ENCODE data around the gene OR6C76. TPM values are rescaled to one million over a fixed set of nuclear protein-coding genes. Genes with fewer than 3 reads are reported as not detected.
"Not testable (repeated sequence)": the region's sequence is repeated elsewhere in the genome, so short reads cannot be mapped to it uniquely, and the experiment has no call there.

The OR6C76 gene
- total RNA-seq (2012; rRNA removed), result not detected in 2 replicates

DNA sequence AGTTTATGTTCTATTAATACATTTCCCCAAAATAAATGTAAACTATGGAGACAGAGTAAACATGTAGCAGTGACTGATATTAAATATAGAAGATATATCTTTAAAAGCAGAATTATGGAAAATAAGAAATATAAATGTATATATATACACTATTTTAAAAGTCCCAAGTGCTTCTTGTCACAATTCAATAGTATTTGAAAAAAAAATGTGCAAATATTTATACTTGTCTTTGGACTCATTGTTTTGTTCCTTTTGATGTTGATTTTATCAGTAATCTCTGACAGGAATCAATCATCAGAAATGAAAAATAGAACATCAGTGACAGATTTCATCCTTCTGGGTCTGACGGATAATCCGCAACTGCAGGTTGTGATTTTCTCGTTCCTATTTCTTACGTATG lies at the start of gene OR6C76:
Gene OR6C76 (plus strand): TSS at position 301 of the 400 bp plus-strand sequence. CDS start 0 bp downstream, at position 301.
- H3K4me3 ChIP-seq (ENCODE audit: low read length), result no peak within 1 kb of the TSS
- H3K4me1 ChIP-seq (ENCODE audit: control insufficient read depth, insufficient read depth, low read length), result no peaks in the 10 kb centered on the region
- no peak within 1 kb of the TSS for H3K9ac ChIP-seq (ENCODE audit: low read depth, low read length)
- no peaks in the 10 kb centered on the region for H3K27me3 ChIP-seq (ENCODE audit: control insufficient read depth, insufficient read depth, low read length)
- no peaks in the 10 kb centered on the region for H3K36me3 ChIP-seq (ENCODE audit: insufficient read depth, low read length)
- no peaks in the 10 kb centered on the region for H3K9me3 ChIP-seq (replicated peaks; ENCODE audit: low read length)
- no peak within 1 kb of the TSS for H3K4me2 ChIP-seq (ENCODE audit: low read length)

DNA sequence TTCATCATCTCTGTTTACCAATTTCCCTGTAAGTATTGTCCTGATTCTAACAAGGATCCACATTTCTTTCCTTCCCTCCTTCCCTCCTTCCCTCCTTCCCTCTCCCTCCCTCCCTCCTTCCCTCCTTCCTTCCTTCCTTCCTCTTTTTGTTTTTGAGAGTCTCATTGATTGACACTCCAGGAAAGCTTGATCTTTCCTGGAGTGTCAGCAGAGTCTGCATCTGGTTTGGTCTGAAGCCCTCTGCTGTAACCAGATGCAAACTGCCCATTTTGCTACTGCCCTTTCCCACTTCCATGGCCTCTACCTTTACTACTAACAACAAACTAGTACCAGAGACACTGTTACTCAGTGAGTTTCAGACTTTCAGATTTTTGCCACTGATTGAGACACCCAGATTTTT lies 40.2 kb upstream of the OR6C76 start:
- no peak overlapping the region for H3K4me3 ChIP-seq (ENCODE audit: low read length)
- H3K4me2 ChIP-seq (ENCODE audit: low read length), result no peak overlapping the region
- H3K9me3 ChIP-seq (replicated peaks; ENCODE audit: low read length), result no peaks in the 10 kb centered on the region
- no peaks in the 10 kb centered on the region for H3K4me1 ChIP-seq (ENCODE audit: control insufficient read depth, insufficient read depth, low read length)
- no peak overlapping the region for H3K9ac ChIP-seq (ENCODE audit: low read depth, low read length)
- no peaks in the 10 kb centered on the region for H3K27me3 ChIP-seq (ENCODE audit: control insufficient read depth, insufficient read depth, low read length)
- no peaks in the 10 kb centered on the region for H3K36me3 ChIP-seq (ENCODE audit: insufficient read depth, low read length)

DNA sequence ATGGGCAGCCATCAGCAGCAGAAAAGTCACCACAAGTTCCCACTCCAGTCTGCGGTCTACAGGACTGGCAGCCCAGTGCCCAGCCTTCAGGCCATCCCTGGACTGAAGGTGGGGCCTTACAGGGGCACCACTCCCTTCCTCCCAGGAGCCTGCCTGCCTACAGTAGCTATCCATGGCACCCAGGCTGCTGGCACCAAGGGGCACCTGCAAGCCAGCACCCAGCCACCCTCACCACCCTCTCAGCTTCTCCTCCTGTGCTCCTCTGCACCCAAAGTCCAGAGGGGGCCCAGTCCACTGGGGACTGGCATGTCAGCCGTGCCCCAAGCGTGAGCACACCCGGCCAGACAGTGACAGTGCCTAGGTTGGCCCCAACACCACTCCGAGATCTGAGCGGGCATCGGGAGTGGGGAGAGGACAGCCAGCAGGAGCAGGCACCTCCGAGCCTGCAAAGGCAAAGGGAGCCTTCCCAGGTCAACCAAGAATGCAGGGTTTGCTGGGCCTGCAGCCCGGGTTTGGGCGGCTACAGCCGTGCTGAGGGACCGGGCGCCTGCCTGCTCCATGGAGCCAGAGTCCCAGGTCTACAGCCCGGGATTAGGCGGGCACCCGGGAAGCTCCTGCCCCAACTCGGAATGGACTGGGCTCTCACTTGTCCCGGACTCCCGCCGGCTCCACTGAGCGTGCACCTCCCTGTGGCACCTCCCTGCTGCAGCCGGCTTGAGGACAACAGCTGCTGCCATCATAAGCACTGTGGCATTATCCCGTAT lies 33.8 kb upstream of the OR6C76 start:
- Histone ChIP-seq H3K9me3 (replicated peaks; ENCODE audit: low read length) (no peaks in the 10 kb centered on the region), H3K4me3 (ENCODE audit: low read length) (no peak overlapping the region), H3K4me1 (ENCODE audit: control insufficient read depth, insufficient read depth, low read length) (no peaks in the 10 kb centered on the region), H3K36me3 (ENCODE audit: insufficient read depth, low read length) (no peaks in the 10 kb centered on the region), H3K9ac (ENCODE audit: low read depth, low read length) (no peak overlapping the region), H3K4me2 (ENCODE audit: low read length) (no peak overlapping the region), H3K27me3 (ENCODE audit: control insufficient read depth, insufficient read depth, low read length) (peaks cover 8% of the 10 kb centered on the region)

GRCh38 chr12:55396326-55396725 lies 29.7 kb upstream of the OR6C76 start:
- no peak overlapping the region for H3K4me2 ChIP-seq (ENCODE audit: low read length)
- H3K4me1 ChIP-seq (ENCODE audit: control insufficient read depth, insufficient read depth, low read length), result no peaks in the 10 kb centered on the region
- no peaks in the 10 kb centered on the region for H3K9me3 ChIP-seq (replicated peaks; ENCODE audit: low read length)
- H3K27me3 ChIP-seq (ENCODE audit: control insufficient read depth, insufficient read depth, low read length), result peaks cover 8% of the 10 kb centered on the region
- H3K9ac ChIP-seq (ENCODE audit: low read depth, low read length), result no peak overlapping the region
- no peak overlapping the region for H3K4me3 ChIP-seq (ENCODE audit: low read length)
- no peaks in the 10 kb centered on the region for H3K36me3 ChIP-seq (ENCODE audit: insufficient read depth, low read length)

- Histone ChIP-seq H3K4me2 (ENCODE audit: low read length) (no peak within 1 kb of the TSS), H3K27me3 (ENCODE audit: control insufficient read depth, insufficient read depth, low read length) (peaks cover 10% of the 10 kb centered on the region), H3K4me3 (ENCODE audit: low read length) (no peak within 1 kb of the TSS), H3K4me1 (ENCODE audit: control insufficient read depth, insufficient read depth, low read length) (no peaks in the 10 kb centered on the region), H3K9ac (ENCODE audit: low read depth, low read length) (no peak within 1 kb of the TSS), H3K36me3 (ENCODE audit: insufficient read depth, low read length) (no peaks in the 10 kb centered on the region), H3K9me3 (replicated peaks; ENCODE audit: low read length) (no peaks in the 10 kb centered on the region)
Measured at GRCh38 chr12:55400229-55400628, 25.8 kb upstream of the OR6C76 start, which contains the start of gene OR6C65. Gene OR6C65, plus strand, starts transcription at chr12:55400529. Its CDS starts 0 bp downstream, at chr12:55400529.

DNA sequence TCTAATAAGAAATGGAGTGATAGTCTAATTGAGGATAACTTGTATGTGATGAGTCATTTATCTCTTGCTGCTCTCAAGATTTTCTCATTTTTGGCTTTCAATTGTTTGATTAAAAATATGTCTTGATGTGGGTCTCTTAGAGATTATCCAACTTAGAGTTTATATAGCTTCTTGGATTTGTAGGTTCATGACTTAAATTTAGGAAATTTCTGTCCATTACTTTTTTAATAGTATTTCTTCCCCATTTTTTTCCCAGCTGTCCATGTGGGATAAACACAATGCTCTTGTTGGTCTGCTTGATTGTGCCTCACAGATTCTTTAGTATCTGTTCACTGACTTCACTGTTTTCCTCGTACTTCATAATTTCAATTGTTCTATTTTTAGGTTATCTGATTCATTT lies 18.2 kb upstream of the OR6C76 start:
- H3K4me2 ChIP-seq (ENCODE audit: low read length), result no peak overlapping the region
- H3K4me3 ChIP-seq (ENCODE audit: low read length), result no peak overlapping the region
- H3K9me3 ChIP-seq (replicated peaks; ENCODE audit: low read length), result no peaks in the 10 kb centered on the region
- no peaks in the 10 kb centered on the region for H3K36me3 ChIP-seq (ENCODE audit: insufficient read depth, low read length)
- peaks cover 3% of the 10 kb centered on the region for H3K27me3 ChIP-seq (ENCODE audit: control insufficient read depth, insufficient read depth, low read length)
- H3K9ac ChIP-seq (ENCODE audit: low read depth, low read length), result no peak overlapping the region
- H3K4me1 ChIP-seq (ENCODE audit: control insufficient read depth, insufficient read depth, low read length), result no peaks in the 10 kb centered on the region

DNA sequence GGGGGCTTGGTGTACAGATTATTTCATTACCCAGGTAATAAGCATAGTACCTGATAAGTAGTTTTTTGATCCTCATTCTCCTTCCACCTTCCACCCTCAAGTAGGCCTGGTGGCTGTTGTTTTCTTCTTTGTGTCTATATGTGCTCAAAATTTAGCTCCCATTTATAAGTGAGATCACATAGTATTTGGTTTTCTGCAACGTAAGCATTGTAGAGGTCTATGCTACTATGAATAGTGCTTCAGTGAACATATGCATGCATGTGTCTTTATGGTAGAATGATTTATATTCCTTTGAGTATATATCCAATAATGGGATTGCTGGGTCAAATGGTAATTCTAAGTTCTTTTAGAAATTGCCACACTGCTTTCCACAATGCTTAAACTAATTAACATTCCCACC lies 16.9 kb upstream of the OR6C76 start:
- not testable (repeated sequence) for H3K4me3 ChIP-seq (ENCODE audit: low read length); H3K4me2 ChIP-seq (ENCODE audit: low read length); H3K36me3 ChIP-seq (ENCODE audit: insufficient read depth, low read length); H3K9ac ChIP-seq (ENCODE audit: low read depth, low read length); H3K9me3 ChIP-seq (replicated peaks; ENCODE audit: low read length); H3K27me3 ChIP-seq (ENCODE audit: control insufficient read depth, insufficient read depth, low read length); H3K4me1 ChIP-seq (ENCODE audit: control insufficient read depth, insufficient read depth, low read length)

- not testable (repeated sequence) for H3K4me1 ChIP-seq (ENCODE audit: control insufficient read depth, insufficient read depth, low read length); H3K36me3 ChIP-seq (ENCODE audit: insufficient read depth, low read length); H3K9ac ChIP-seq (ENCODE audit: low read depth, low read length); H3K9me3 ChIP-seq (replicated peaks; ENCODE audit: low read length); H3K4me2 ChIP-seq (ENCODE audit: low read length); H3K4me3 ChIP-seq (ENCODE audit: low read length)
- H3K27me3 ChIP-seq (ENCODE audit: control insufficient read depth, insufficient read depth, low read length), result peaks cover 11% of the 10 kb centered on the region
Measured at GRCh38 chr12:55412138-55412537, 13.9 kb upstream of the OR6C76 start.

DNA sequence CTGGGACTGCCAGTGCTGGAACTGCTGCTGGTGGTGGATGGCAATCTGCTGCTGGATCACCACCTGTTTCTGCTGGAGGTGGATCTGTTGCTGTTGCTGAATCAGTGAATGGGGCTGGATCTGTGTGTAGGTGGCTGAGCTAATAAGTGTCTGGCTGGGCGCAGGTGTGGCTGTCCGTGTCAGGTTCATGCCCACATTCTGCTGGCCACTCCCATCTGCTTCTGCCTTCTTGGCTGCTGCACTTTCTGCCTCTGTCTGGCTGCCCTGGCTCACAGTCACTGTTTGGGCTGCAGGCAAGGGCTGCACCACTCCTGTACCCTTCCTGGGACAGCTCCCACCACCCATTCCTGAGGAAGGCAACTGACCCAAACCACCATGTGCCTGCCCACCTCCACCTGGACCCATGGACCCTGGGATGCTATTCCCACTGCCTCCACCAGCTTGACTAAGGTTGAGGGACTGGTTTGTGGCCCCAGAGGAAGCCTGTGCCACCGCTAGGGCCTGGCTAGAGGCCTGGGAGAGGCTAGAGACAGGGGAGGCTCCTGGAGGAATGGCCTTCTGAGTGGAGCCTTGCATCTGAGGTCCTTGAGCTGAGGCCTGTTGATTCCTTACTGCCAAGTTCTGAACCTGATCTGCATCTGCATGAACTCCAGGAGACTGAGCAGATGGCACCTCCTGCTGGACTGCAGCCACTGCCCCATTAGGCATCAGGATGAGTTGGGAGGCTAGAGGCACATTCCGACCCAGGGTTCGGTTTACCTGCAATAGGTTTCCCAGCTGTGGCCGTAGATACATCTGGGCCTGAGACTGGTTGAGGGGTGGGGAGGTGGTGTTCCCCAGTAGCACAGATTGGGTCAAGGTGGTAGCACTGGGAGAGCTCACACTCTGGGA lies 12.3 kb upstream of the OR6C76 start:
- not testable (repeated sequence) for H3K9me3 ChIP-seq (replicated peaks; ENCODE audit: low read length); H3K4me1 ChIP-seq (ENCODE audit: control insufficient read depth, insufficient read depth, low read length); H3K36me3 ChIP-seq (ENCODE audit: insufficient read depth, low read length); H3K4me3 ChIP-seq (ENCODE audit: low read length); H3K9ac ChIP-seq (ENCODE audit: low read depth, low read length); H3K4me2 ChIP-seq (ENCODE audit: low read length); H3K27me3 ChIP-seq (ENCODE audit: control insufficient read depth, insufficient read depth, low read length)

DNA sequence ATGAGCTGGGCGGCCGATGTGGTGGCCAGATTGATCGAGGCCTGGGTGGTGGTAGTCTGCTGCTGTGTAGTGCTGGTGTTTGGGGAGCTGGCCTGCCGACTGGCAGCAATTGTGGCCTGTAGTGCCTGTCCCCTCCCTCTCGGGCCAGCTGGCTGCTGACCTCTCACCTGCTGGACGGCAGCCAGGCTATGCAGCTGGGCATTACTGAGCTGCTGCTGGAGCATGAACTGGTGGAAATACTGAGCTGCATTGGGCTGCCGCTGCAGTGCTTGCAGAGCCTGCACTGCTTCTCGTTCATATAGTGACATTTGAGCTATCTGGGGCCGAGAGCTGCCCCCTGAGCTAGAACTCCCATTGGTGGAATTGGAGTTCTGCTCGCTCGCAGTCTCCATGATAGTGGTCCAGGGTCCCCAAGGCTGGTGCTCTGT lies 11.6 kb upstream of the OR6C76 start:
- H3K4me3 ChIP-seq (ENCODE audit: low read length); H3K27me3 ChIP-seq (ENCODE audit: control insufficient read depth, insufficient read depth, low read length); H3K9ac ChIP-seq (ENCODE audit: low read depth, low read length); H3K9me3 ChIP-seq (replicated peaks; ENCODE audit: low read length); H3K36me3 ChIP-seq (ENCODE audit: insufficient read depth, low read length); H3K4me1 ChIP-seq (ENCODE audit: control insufficient read depth, insufficient read depth, low read length); H3K4me2 ChIP-seq (ENCODE audit: low read length): not testable (repeated sequence)

DNA sequence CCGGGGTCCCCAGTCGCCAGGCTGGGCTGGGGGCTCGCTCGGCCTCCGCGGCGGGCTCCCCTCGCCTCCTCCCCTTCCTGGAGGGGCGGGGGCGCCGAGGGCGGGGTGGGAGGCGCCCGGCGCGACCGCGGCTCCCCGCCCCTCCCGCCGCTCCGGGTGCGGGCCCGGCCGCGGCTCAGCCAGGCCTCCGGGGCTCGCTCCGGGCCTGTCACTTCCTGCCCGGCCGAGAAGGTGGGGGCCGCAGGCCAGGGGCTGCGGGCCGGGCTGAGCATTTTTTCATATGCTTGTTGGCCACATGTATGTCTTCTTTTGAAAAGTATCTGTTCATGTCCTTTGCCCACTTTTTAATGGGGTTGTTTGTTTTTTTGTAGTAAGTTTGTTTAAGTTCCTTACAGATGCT lies 11.2 kb upstream of the OR6C76 start:
- H3K9me3 ChIP-seq (replicated peaks; ENCODE audit: low read length); H3K27me3 ChIP-seq (ENCODE audit: control insufficient read depth, insufficient read depth, low read length); H3K36me3 ChIP-seq (ENCODE audit: insufficient read depth, low read length); H3K9ac ChIP-seq (ENCODE audit: low read depth, low read length); H3K4me3 ChIP-seq (ENCODE audit: low read length); H3K4me2 ChIP-seq (ENCODE audit: low read length); H3K4me1 ChIP-seq (ENCODE audit: control insufficient read depth, insufficient read depth, low read length): not testable (repeated sequence)

All from skeletal muscle satellite cell (primary cell).